Activated T-cell treated with anti-CD3 and anti-CD28 coated beads, Interleukin-2, amount 50 U/mL, for 24 hours (primary cell): ENCODE results near the gene COTL1.
"Not testable (repeated sequence)": the region's sequence is repeated elsewhere in the genome, so short reads cannot be mapped to it uniquely, and the experiment has no call there.

Source experiments
- DNase-seq: peaks from one replicate; pipeline ENCODE4 v3.0.0-alpha.2; 2020
- H3K27ac Mint-ChIP-seq: 2 replicates; pipeline ENCODE4 v1.8.0; 2020; ENCODE audit warnings: mild to moderate bottlenecking, mixed read lengths
- H3K27me3 Mint-ChIP-seq: 2 replicates; pipeline ENCODE4 v1.8.0; 2020; ENCODE audit warnings: mixed read lengths
- H3K36me3 Mint-ChIP-seq: 2 replicates; pipeline ENCODE4 v1.8.0; 2020; ENCODE audit warnings: low read depth, mixed read lengths
- H3K4me1 Mint-ChIP-seq: 2 replicates; pipeline ENCODE4 v1.8.0; 2020; ENCODE audit warnings: low read depth, mixed read lengths
- H3K4me3 Mint-ChIP-seq: 2 replicates; pipeline ENCODE4 v1.8.0; 2020; ENCODE audit warnings: mild to moderate bottlenecking, moderate library complexity, mixed read lengths
- H3K9me3 Mint-ChIP-seq: 2 replicates; pipeline ENCODE4 v1.8.0; 2020; ENCODE audit warnings: mixed read lengths

COTL1 gene

GRCh38 chr16:84527532-84528269, 90.2 kb downstream of the COTL1 start:
- Mint-ChIP-seq H3K27me3 (no peaks in the 10 kb centered on the region), H3K4me3 (no peak overlapping the region), H3K4me1 (peaks cover 6% of the 10 kb centered on the region), H3K9me3 (peaks cover 7% of the 10 kb centered on the region), H3K36me3 (peaks cover 6% of the 10 kb centered on the region), H3K27ac (no peak overlapping the region)
- no peak for DNase-seq

- Mint-ChIP-seq H3K27me3 (no peaks in the 10 kb centered on the region), H3K27ac (no peak overlapping the region), H3K4me3 (no peak overlapping the region), H3K4me1 (no peaks in the 10 kb centered on the region), H3K36me3 (peaks cover 6% of the 10 kb centered on the region), H3K9me3 (peaks cover 7% of the 10 kb centered on the region)
- DNase-seq: no peak
Measured at GRCh38 chr16:84526794-84527531, 90.9 kb downstream of the COTL1 start.

GRCh38 chr16:84524941-84525581, 92.8 kb downstream of the COTL1 start:
- not testable (repeated sequence) for H3K27me3 Mint-ChIP-seq, H3K9me3 Mint-ChIP-seq, H3K27ac Mint-ChIP-seq, H3K4me3 Mint-ChIP-seq, DNase-seq, H3K36me3 Mint-ChIP-seq
- peaks cover 14% of the 10 kb centered on the region for H3K4me1 Mint-ChIP-seq

- no peaks in the 10 kb centered on the region for H3K27me3 Mint-ChIP-seq
Measured at GRCh38 chr16:84524346-84524920, 93.4 kb downstream of the COTL1 start.

GRCh38 chr16:84521497-84521770, 96.4 kb downstream of the COTL1 start:
- H3K9me3 Mint-ChIP-seq: no peaks in the 10 kb centered on the region
- H3K27ac Mint-ChIP-seq: no peak overlapping the region
- H3K27me3 Mint-ChIP-seq: no peaks in the 10 kb centered on the region
- H3K4me3 Mint-ChIP-seq: no peak overlapping the region
- no peaks in the 10 kb centered on the region for H3K36me3 Mint-ChIP-seq
- H3K4me1 Mint-ChIP-seq: peaks cover 44% of the 10 kb centered on the region
- no peak for DNase-seq

More at GRCh38 chr16:84524346-84524920, 93.4 kb downstream of the COTL1 start:
- DNase-seq: no peak
- Mint-ChIP-seq H3K4me1 (peaks cover 21% of the 10 kb centered on the region), H3K9me3 (peaks cover 2% of the 10 kb centered on the region), H3K27ac (peak overlapping the region; percentile 66), H3K4me3 (no peak overlapping the region), H3K36me3 (no peaks in the 10 kb centered on the region)

- H3K36me3 Mint-ChIP-seq: no peaks in the 10 kb centered on the region
- DNase-seq: no peak
- H3K27ac Mint-ChIP-seq: peak overlapping the region; percentile 70
- no peaks in the 10 kb centered on the region for H3K27me3 Mint-ChIP-seq
- H3K4me3 Mint-ChIP-seq: no peak overlapping the region
- peaks cover 47% of the 10 kb centered on the region for H3K4me1 Mint-ChIP-seq
- H3K9me3 Mint-ChIP-seq: no peaks in the 10 kb centered on the region
Measured at GRCh38 chr16:84520725-84521496, 97.0 kb downstream of the COTL1 start.

- DNase-seq: peak; percentile 39
- Mint-ChIP-seq H3K36me3 (no peaks in the 10 kb centered on the region), H3K27me3 (no peaks in the 10 kb centered on the region), H3K4me1 (peaks cover 56% of the 10 kb centered on the region), H3K27ac (peak overlapping the region; percentile 76), H3K9me3 (no peaks in the 10 kb centered on the region), H3K4me3 (no peak overlapping the region)
Measured at GRCh38 chr16:84519855-84520254, 98.0 kb downstream of the COTL1 start.

- Mint-ChIP-seq H3K9me3 (no peaks in the 10 kb centered on the region), H3K27me3 (no peaks in the 10 kb centered on the region), H3K27ac (peak overlapping the region; percentile 76), H3K4me3 (peak overlapping the region; percentile 13), H3K4me1 (peaks cover 66% of the 10 kb centered on the region), H3K36me3 (no peaks in the 10 kb centered on the region)
- peak; percentile 53 for DNase-seq
Measured at GRCh38 chr16:84518804-84519341, 99.0 kb downstream of the COTL1 start.

GRCh38 chr16:84518220-84518619, 99.7 kb downstream of the COTL1 start:
- H3K4me3 Mint-ChIP-seq, DNase-seq, H3K9me3 Mint-ChIP-seq, H3K36me3 Mint-ChIP-seq, H3K27me3 Mint-ChIP-seq: not testable (repeated sequence)
- Mint-ChIP-seq H3K27ac (peak overlapping the region; percentile 37), H3K4me1 (peaks cover 73% of the 10 kb centered on the region)

GRCh38 chr16:84517366-84517765, 100.5 kb downstream of the COTL1 start:
- no peaks in the 10 kb centered on the region for H3K9me3 Mint-ChIP-seq
- H3K27ac Mint-ChIP-seq: no peak overlapping the region
- no peaks in the 10 kb centered on the region for H3K27me3 Mint-ChIP-seq
- H3K4me3 Mint-ChIP-seq: no peak overlapping the region
- H3K4me1 Mint-ChIP-seq: peaks cover 78% of the 10 kb centered on the region
- DNase-seq: no peak
- H3K36me3 Mint-ChIP-seq: no peaks in the 10 kb centered on the region
